ENCODE measurements around the gene SH3BGRL. TPM values are rescaled to one million over a fixed set of nuclear protein-coding genes. Genes with fewer than 3 reads are reported as not detected.

Gene SH3BGRL
- total RNA-seq: 10 to 100 TPM; 72.6 to 89.6 (median 79.6) TPM

DNA sequence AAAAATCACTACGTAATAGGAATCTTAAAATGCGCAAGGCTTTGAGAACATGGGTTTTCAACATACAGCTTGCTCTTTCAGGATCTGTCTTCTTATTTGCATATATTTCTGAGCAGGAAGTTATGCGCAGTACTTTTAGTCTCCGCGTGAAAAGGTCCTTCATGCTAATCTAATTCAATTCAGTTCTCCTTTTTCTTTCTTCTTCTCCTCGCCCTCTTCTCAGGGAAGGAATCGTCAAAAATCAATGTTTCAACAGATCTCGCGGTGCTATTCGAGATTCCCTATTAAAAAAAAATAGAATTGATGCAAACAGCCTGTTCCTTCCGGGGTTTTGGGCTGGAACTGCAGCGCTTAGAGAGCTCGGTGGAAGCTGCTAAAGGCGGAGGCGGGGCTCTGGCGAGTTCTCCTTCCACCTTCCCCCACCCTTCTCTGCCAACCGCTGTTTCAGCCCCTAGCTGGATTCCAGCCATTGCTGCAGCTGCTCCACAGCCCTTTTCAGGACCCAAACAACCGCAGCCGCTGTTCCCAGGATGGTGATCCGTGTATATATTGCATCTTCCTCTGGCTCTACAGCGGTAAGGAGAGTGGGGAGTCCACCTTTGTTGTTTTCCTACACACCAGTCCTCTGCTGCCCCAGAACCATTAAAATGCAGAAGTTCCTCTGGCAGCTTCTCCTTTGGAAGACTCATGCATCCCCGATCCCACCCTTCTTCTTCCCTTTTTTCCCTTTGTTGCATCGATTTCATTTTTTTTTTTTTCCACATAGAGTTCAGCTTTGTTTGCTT lies at the start of gene SH3BGRL, which contains the start of gene HMGN5:
SH3BGRL (plus strand) TSS at position 432 of the 785 bp plus-strand sequence; CDS start at position 531, 99 bp downstream.
HMGN5 (minus strand) TSS at position 243 of the 785 bp plus-strand sequence. CDS start 80,364 bp downstream, outside the sequence.
- Histone ChIP-seq H3K27ac (peak within 1 kb of the TSS; percentile 83), H3K9me3 (no peaks in the 10 kb centered on the region), H3K4me1 (peaks cover 10% of the 10 kb centered on the region), H3K36me3 (no peaks in the 10 kb centered on the region), H3K27me3 (no peaks in the 10 kb centered on the region), H3K4me3 (peak within 1 kb of the TSS; percentile 58)
- TF ChIP-seq EP300 (IDR thresholded peaks at IDR 0.05) (no peak), POLR2AphosphoS5 (IDR thresholded peaks at IDR 0.05) (no peak), POLR2A (IDR thresholded peaks at IDR 0.05) (no peak)
- TF ChIP-seq, protein P1, sequence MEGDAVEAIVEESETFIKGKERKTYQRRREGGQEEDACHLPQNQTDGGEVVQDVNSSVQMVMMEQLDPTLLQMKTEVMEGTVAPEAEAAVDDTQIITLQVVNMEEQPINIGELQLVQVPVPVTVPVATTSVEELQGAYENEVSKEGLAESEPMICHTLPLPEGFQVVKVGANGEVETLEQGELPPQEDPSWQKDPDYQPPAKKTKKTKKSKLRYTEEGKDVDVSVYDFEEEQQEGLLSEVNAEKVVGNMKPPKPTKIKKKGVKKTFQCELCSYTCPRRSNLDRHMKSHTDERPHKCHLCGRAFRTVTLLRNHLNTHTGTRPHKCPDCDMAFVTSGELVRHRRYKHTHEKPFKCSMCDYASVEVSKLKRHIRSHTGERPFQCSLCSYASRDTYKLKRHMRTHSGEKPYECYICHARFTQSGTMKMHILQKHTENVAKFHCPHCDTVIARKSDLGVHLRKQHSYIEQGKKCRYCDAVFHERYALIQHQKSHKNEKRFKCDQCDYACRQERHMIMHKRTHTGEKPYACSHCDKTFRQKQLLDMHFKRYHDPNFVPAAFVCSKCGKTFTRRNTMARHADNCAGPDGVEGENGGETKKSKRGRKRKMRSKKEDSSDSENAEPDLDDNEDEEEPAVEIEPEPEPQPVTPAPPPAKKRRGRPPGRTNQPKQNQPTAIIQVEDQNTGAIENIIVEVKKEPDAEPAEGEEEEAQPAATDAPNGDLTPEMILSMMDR (IDR thresholded peaks at IDR 0.05): no peak
- peak; percentile 80 to 82 for DNase-seq (ENCODE audit: low spot score in 2 of 2)
- 21% methylated on average over 23 of the region's 23 CpGs for WGBS

DNA sequence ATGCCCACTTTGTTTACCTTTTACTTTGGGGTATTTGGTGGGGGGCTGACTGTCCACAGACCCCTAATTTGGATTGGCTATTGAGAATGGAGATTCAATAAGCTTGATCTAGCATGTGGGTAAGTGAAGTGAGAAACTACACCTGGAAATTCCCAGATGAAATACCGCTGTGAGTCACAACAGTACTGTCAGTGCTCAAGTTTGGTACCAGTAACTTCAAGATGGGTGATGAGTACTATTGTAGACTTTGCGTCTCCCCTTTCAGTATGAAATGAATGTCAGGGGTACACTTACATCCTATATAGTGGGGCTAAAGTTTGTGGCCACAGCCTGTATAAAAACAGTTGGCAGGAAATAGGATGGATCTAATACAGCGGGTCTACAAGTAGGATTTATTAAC lies 33.5 kb upstream of the SH3BGRL start:
- Histone ChIP-seq H3K27me3 (no peaks in the 10 kb centered on the region), H3K36me3 (no peaks in the 10 kb centered on the region), H3K27ac (no peak overlapping the region), H3K9me3 (no peaks in the 10 kb centered on the region), H3K4me3 (no peak overlapping the region), H3K4me1 (no peaks in the 10 kb centered on the region)
- WGBS: 85% methylated on average over 3 of the region's 3 CpGs
- no peak for TF ChIP-seq POLR2AphosphoS5 (IDR thresholded peaks at IDR 0.05)
- no peak for TF ChIP-seq POLR2A (IDR thresholded peaks at IDR 0.05)
- TF ChIP-seq EP300 (IDR thresholded peaks at IDR 0.05): no peak
- TF ChIP-seq, protein P1 (IDR thresholded peaks at IDR 0.05): no peak
- DNase-seq (ENCODE audit: low spot score in 2 of 2): no peak

DNA sequence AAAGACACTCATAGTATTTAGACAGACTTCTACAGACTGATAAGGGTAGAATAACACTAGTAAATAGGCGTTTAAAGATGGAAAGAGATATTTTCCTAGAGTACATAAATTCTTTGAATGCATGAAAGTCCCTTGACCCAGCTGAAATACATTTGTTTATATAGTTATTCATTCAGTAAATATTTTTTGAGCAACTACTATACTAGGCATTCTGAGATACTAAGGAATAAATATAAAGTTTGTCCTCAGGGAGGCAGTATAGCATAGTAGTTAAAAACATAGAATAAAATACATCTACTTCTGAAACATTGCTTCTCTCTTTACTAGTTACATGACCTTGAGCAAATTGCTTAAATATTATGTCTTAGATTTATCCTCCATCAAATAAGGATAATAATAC lies 27.6 kb upstream of the SH3BGRL start:
- Histone ChIP-seq H3K27me3 (no peaks in the 10 kb centered on the region), H3K4me3 (no peak overlapping the region), H3K36me3 (no peaks in the 10 kb centered on the region), H3K4me1 (no peaks in the 10 kb centered on the region), H3K9me3 (no peaks in the 10 kb centered on the region), H3K27ac (no peak overlapping the region)
- WGBS: 39% methylated on average over 1 of the region's 1 CpG
- TF ChIP-seq POLR2A (IDR thresholded peaks at IDR 0.05): no peak
- TF ChIP-seq, protein P1 (IDR thresholded peaks at IDR 0.05): no peak
- TF ChIP-seq POLR2AphosphoS5 (IDR thresholded peaks at IDR 0.05): no peak
- TF ChIP-seq EP300 (IDR thresholded peaks at IDR 0.05): no peak
- no peak for DNase-seq (ENCODE audit: low spot score in 2 of 2)

DNA sequence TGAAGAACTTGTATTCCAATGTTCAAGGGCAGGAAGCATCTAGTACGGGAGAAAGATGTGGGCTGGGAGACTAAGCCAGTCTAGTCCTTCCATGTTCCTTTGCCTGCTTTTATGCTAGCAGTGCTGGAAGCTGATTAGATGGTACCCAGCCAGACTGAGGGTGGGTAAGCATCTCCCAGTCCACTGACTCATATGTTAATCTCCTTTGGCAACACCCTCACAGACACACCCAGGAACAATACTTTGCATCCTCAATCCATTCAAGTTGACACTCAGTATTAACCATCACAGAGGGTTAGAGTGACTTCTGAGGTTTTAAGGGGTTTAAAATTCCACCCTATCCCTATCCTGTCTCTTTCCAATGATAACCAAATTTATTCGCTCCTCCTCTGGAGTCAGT lies 6.6 kb upstream of the SH3BGRL start:
- H3K36me3 ChIP-seq: no peaks in the 10 kb centered on the region
- no peak for TF ChIP-seq POLR2A (IDR thresholded peaks at IDR 0.05)
- TF ChIP-seq EP300 (IDR thresholded peaks at IDR 0.05): no peak
- TF ChIP-seq, protein P1 (IDR thresholded peaks at IDR 0.05): no peak
- no peak for TF ChIP-seq POLR2AphosphoS5 (IDR thresholded peaks at IDR 0.05)
- WGBS: 79% methylated on average over 2 of the region's 2 CpGs
- no peaks in the 10 kb centered on the region for H3K27me3 ChIP-seq
- no peak overlapping the region for H3K27ac ChIP-seq
- no peaks in the 10 kb centered on the region for H3K9me3 ChIP-seq
- no peaks in the 10 kb centered on the region for H3K4me1 ChIP-seq
- DNase-seq (ENCODE audit: low spot score in 2 of 2): no peak
- no peak overlapping the region for H3K4me3 ChIP-seq

DNA sequence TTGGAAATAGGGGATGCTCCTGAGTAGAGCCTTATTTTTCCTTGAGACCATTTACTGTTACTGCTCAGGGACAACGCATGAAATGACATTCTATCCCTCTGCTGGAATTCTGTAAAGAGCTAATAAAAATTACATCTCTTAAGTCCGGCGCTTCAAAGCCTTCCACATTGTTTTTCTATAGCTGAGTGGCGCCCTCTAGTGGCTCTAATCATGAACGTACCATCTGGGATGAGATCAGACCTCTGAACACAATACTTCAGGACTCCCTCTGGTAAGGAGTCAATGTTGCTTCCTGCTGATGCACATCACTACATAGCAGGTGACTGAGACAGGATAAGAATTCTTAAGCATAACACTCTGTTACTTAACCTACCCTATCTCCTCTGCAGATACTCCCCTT lies 6.2 kb upstream of the SH3BGRL start:
- H3K9me3 ChIP-seq: no peaks in the 10 kb centered on the region
- H3K36me3 ChIP-seq: no peaks in the 10 kb centered on the region
- no peaks in the 10 kb centered on the region for H3K27me3 ChIP-seq
- H3K4me3 ChIP-seq: no peak overlapping the region
- H3K4me1 ChIP-seq: no peaks in the 10 kb centered on the region
- TF ChIP-seq, protein P1 (IDR thresholded peaks at IDR 0.05): peak in 1 of 2 donors; percentile 41
- TF ChIP-seq POLR2AphosphoS5 (IDR thresholded peaks at IDR 0.05): no peak
- WGBS: 10% methylated on average over 5 of the region's 5 CpGs
- no peak for DNase-seq (ENCODE audit: low spot score in 2 of 2)
- no peak overlapping the region for H3K27ac ChIP-seq
